Tongue (tissue), 3 donors: ENCODE measurements around the gene EME1. TPM values are rescaled to one million over a fixed set of nuclear protein-coding genes. Genes with fewer than 3 reads are reported as not detected.
"Not testable (repeated sequence)": the region's sequence is repeated elsewhere in the genome, so short reads cannot be mapped to it uniquely, and the experiment has no call there.

Experiments used
- DNase-seq: peaks from one replicate; pipeline ENCODE4 v3.0.0-alpha.2; 2015
- small RNA-seq: library from RNA; depleted of rRNA; stranded (forward); fragments of <200 nt; gene quantifications from one replicate; pipeline ENCODE3, GENCODE V24; 2014; ENCODE audit warnings: low replicate concordance
- total RNA-seq: library from RNA; depleted of rRNA; stranded (reverse); fragments of >200 nt; gene quantifications from one replicate; pipeline ENCODE4 v1.2.3, GENCODE V29; 2014

EME1 gene
- total RNA-seq, 1 donor from 2014 or later: 4.3 TPM

DNA sequence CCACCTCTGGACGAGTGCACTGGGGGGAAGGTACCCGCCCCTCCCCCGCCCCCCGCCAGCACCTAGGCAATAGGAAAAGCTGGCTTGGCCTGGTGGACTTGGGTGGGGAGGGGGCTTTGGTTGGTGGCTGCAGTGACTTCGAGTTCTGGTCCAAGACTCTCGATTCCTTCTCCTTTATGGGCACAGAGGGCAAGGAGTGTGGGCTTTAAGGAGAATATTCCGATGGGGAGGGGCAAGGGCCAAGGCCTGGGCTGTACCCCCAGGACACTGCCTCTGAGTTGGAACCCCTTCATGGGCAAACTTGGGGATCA lies 53.4 kb downstream of the EME1 start:
- DNase-seq: no peak

DNA sequence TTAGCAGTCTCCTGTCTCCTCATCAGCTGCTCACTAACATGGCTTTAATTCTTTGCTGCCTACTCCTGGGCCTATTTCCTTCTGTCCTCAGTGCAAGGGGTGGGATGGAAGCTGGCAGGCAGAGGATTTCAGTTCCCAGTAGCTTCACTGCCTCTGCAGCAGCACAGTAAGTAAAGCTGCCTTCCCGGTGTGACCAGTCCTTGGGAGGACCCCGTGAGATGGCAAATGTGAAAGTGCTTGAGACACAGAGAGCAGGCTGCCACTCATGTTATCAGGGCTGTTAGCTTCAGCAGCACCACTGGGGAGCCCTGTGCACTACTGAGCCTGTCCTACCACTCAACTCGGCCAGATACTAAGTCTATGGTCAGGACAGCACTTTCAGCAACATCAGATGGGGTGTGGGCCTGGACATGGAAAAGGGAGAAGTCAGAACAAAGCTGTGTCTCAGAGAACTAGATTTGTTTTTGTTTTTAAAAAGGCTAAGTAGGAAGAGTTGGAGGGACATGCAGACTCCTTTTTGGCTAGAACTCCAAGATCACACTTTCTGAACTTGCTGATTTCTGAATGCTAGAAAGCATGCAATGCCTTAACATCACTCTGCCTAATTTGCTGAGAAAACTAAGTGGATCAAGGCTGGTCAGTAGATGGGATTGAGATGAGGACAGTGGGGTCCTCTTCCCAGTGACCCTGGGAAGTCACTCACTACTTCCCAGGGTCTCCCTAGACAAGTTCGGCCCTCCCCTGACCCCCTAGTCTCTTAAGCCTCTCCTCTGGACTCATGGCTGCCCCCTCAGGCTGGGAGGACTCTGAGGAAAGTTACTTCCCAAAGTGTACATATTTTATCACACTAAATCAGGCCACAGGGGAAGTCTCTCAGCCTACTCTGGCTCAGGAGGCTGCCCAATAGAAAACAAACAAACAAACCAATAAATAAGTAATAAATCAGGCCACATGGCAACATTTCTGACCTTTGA lies 54.1 kb downstream of the EME1 start:
- DNase-seq: peak; percentile 57

DNA sequence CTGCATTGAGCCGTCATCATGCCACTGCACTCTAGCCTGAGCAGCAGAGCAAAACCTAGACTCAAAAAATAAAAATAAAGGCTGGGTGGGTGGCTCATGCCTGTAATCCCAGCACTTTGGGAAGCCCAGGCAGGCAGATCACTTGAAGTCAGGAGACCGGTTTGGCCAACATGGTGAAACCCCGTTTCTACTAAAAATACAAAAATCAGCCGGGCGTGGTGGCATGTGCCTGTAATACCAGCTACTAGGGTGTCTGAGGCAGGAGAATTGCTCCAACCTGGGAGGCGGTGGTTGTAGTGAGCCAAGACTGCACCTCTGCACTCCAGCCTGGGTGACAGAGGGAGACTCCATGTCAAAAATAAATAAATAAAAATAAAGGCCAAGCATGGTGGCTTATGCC lies 55.1 kb downstream of the EME1 start:
- not testable (repeated sequence) for DNase-seq

DNA sequence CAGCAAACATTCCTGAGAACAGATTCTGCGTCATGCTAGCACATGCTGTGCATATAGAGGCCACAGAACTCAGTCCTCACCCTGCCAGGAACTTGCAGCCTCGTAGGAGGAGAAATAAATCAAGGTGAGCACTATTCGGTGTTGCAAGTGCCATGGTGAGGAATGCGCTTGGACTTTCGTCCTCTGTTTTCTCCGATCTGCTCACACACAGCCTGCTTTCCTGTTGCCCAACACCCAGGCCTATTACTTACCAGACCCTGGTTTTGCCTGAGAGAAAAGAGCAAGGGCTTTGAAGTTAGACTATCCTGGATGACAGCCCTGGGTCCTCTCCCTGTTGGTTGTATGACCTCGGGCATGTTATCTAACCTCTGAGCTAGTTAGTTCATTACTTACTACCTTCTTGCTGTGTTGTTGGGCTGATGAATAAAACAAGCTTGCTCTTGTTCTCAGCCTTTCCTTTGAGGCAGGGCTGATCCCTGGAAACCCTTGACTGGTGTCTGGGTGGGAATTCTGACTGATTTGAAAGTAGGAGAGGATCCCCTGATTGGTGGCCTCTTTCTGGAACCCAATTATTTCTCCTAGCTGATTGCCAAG lies 55.9 kb downstream of the EME1 start:
- DNase-seq: peak; percentile 34

DNA sequence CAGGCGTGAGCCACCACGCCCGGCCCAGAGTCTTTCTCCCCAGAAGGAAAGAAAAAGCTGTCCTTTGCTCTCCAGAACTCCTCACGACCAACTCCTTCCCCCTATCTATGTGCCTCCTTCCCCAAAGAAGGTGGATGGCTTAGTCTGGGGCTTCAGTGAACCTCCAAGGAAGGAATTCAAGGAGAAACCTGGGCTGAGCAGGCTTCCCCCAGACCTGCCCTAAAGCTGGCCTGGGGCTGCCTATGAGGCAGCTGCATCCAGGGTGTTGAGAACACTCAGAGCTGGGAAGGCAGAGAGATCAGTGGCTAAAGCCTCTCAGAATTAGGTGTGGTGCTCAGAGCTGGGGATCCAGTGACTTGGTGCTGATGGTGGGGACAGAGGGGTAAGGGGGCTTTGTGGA lies 56.8 kb downstream of the EME1 start:
- DNase-seq: no peak

Small RNA genes lying within 50 kb of the gene (small RNA-seq; reads per million reads assigned to genes)
- not detected for gene RF00019

Other genes with a start within 250 kb of the EME1 start
- 1.0 TPM for gene SAMD14, start 243.1 kb upstream of the EME1 start, total RNA-seq
- 30.1 TPM for gene PPP1R9B, start 222.6 kb upstream of the EME1 start, total RNA-seq
- 148 TPM for gene SGCA, start 207.2 kb upstream of the EME1 start, total RNA-seq
- gene COL1A1, start 171.6 kb upstream of the EME1 start, total RNA-seq: 3,144 TPM
- gene TMEM92, start 98.8 kb upstream of the EME1 start, total RNA-seq: not detected
- 29.0 TPM for gene XYLT2, start 27.1 kb upstream of the EME1 start, total RNA-seq
- gene MRPL27, start within 50 bp of the EME1 start, total RNA-seq: 32.2 TPM
- gene LRRC59, start 24.3 kb downstream of the EME1 start, total RNA-seq: 55.5 TPM
- 44.3 TPM for gene ACSF2, start 53.0 kb downstream of the EME1 start, total RNA-seq
- not detected for gene CHAD, start 95.7 kb downstream of the EME1 start, total RNA-seq
- 33.5 TPM for gene RSAD1, start 105.6 kb downstream of the EME1 start, total RNA-seq
- 0.21 TPM for gene MYCBPAP, start 135.2 kb downstream of the EME1 start, total RNA-seq
- gene EPN3, start 159.5 kb downstream of the EME1 start, total RNA-seq: 7.5 TPM
- 40.3 TPM for gene SPATA20, start 173.9 kb downstream of the EME1 start, total RNA-seq
- gene CACNA1G, start 187.5 kb downstream of the EME1 start, total RNA-seq: 10.4 TPM